ENCODE data around the gene GOLT1A.

The GOLT1A gene

GRCh38 chr1:204190212-204191211, 23.3 kb downstream of the GOLT1A start:
- DNase-seq = no peak

DNA sequence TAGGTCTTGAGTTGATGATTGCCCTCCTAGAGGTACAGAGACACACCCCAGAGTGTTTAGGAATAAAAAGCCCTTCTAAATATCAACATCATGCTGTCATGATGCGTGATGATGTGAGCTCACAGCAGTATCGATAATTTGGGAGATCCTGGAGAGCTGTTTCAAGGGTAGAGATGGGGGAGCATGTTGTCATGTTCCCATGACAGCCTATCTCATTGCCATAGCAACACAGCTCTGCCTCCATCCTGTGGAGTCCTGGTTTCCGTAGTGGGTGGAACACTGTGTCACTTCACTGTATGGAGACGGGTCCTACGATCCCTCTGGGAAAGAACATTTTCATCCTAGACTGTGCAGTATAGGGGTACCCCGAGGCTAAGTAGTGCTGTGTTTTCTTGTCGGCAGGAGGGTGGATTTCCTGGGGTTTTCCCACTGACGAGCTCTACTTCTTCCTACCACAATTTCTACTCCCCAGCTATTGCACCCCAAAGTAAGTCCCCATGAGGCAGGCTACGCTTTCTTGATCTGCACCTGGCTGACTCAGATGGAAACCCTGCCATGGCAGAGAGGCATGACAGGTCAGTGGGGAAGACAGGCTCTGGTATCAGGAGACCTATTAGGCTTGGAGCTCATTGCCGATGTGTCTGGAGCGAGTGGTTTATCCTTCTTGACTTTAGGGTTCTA, 24.7 kb downstream of the GOLT1A start:
- no peak for DNase-seq

- DNase-seq = no peak
Observed at GRCh38 chr1:204186597-204186996, 27.2 kb downstream of the GOLT1A start.

- DNase-seq = no peak
Observed at GRCh38 chr1:204181116-204181515, 32.7 kb downstream of the GOLT1A start.

- no peak for DNase-seq
Observed at GRCh38 chr1:204180133-204180532, 33.7 kb downstream of the GOLT1A start.

GRCh38 chr1:204178487-204179281, 35.1 kb downstream of the GOLT1A start:
- no peak for DNase-seq

GRCh38 chr1:204177133-204177532, 36.7 kb downstream of the GOLT1A start:
- no peak for DNase-seq

DNA sequence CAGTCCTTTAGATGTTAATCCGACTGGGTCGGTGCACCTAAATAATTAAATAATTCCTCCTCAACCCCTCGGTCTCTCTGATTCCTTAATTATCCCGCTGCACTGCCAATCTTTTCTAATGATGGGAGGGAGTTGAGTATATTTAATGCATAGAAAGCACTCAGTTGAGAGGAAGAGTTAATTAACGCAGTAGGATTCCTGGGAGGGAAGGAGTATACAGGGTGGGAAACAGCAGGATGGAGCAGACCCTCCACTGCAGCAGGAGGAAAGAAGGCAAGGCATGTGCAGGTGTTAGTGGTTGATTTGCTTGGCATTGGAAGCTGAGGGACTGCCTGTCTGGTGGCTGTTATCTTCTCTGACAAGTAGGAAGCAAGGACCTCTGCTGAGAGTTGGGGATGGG, 37.7 kb downstream of the GOLT1A start:
- no peak for DNase-seq

DNA sequence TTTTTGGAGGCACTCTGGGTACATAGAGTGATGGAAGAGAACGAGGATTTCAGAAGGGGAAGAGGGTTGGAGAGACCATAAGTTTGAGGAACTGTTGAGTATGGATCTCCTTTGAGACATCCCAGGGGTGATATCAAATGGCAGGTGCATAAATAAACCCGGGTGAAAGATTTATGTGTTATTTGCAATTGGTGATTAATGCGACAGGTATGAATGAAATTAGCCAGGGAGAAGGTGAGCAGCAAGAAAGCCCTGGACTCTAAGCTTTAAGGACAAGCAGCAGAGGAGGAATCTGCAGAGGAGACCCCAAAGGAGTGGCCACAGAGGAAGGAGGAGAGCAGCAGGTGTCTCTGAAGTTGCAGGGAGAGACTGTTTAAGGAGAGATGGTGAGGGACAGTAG, 38.8 kb downstream of the GOLT1A start:
- DNase-seq = no peak

GRCh38 chr1:204172404-204173029, 41.3 kb downstream of the GOLT1A start:
- no peak for DNase-seq

GRCh38 chr1:204171751-204172178, 42.0 kb downstream of the GOLT1A start:
- DNase-seq = no peak

DNA sequence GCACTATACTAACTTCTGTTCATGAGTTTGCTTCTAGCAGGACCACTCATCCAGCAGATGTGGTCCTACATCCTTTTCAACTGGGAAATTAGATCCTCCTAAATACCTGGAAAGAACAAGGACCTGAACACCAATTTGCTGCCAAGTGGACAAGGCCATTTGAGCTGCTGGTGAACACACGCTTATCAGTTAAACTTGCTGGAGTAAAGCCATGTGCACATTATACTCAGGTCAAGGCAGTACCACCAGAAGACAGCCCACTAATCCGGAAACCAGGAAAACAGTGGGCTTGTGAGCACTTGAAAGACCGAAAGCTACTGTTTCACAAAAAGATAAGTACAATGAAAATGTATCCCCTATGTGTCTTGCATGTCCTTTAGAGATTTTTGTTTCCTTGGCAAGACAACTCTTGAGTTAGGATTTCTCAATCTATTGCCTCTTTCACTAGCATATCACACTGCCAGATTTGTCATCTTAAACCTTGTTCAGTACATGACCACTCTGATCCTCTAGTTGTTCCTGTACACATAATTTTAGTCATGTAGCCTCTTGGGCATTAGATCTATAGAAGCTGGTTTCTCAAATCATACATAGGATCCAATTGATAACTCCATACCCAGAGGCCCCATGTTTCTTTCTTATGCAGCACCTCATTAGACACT, 43.2 kb downstream of the GOLT1A start:
- DNase-seq = no peak

DNA sequence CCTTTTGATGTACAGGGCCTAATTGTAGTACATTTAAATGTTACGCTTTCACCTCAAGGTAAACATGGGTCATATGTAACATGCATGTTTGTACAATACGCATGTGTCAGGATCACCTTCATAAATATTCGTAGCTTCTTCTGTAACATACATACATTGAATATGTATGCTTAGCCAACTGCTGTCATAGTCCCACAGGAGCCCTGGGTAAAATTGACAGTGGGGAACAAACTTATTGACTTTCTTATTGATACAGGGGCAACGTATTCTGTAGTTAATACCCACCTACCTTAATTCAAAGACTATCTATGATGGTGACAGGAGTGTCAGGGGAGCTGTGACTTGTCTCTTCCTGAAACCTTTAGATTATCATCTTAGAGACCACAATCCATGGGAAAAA, 43.9 kb downstream of the GOLT1A start:
- no peak for DNase-seq

DNA sequence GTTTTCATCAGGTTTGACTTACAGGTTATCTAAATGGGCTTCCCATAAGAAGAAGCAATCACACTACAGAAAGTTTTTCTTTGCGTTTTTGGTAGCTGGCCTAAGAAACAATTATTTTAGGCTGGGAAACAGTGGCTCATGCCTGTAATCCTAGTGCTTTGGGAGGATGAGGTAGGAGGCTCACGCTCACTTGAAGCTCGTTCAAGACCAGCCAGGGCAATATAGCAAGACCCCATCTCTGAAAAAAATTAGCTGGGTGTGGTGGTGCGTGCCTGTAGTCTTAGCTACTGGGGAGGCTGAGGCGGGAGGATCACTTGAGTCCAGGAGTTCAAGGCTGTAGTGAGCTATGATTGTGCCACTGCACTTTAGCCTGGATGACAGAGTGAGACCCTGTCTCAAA, 46.1 kb downstream of the GOLT1A start:
- no peak for DNase-seq

GRCh38 chr1:204166219-204166618, 47.6 kb downstream of the GOLT1A start, which contains the start of gene REN:
REN (minus strand) TSS chr1:204166337; CDS start chr1:204166293, 44 bp downstream.
- no peak for DNase-seq

GRCh38 chr1:204162494-204163074, 51.2 kb downstream of the GOLT1A start:
- peak; percentile 75 to 77 for DNase-seq

- no peak for DNase-seq
Observed at GRCh38 chr1:204161609-204162493, 51.9 kb downstream of the GOLT1A start.

DNA sequence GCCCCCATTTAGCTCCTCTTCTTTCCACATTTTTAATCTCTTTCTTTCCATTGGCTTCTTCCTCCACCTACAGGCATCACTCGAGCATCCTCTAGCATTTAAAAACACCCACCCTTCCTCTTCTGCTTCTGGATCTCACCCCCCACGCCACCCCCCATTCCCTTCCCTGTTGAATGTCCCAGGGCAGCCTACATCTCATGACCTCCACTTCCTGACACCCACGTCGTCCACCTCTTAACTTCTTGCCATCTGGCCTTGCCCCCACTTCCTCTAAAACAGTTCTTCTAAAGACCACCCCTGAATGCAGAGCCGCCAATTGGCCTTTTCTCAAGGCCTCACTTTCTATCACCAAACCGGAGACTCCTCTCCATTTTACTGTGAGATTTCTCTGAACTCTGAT, 55.8 kb downstream of the GOLT1A start:
- DNase-seq = no peak

DNA sequence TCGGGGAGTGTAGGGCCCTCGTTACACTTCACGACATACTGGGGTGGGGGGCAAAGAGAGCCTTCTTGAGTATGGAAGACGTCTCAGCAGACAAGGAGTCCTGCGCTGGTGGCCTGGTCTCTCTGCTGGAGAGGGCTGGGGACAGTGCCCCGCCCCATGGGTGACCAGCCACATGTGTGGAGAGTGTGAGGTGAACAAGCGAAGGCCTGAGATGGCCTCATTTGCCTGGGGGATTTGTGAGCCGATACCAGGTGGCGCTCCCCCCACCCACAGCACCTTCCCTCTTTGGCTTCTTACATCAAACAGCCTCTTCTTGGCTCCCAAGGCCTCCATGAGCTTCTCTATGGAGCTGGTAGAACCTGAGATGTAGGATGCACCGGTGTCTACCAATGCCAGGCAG, 57.9 kb downstream of the GOLT1A start:
- no peak for DNase-seq

GRCh38 chr1:204154568-204155255, 59.1 kb downstream of the GOLT1A start:
- no peak for DNase-seq

Data from activated CD4-positive, alpha-beta T cell treated with anti-CD3 and anti-CD28 coated beads, Interleukin-2, amount 50 U/mL, for 4 hours (primary cell).